ENCODE data around the gene UGT1A7. TPM values are rescaled to one million over a fixed set of nuclear protein-coding genes. Genes with fewer than 3 reads are reported as not detected.

The UGT1A7 gene
- total RNA-seq, 4 donors from 2014 or later: not detected

GRCh38 chr2:233789554-233789953 lies 107.9 kb downstream of the UGT1A7 start:
- DNase-seq: no peak
- intact Hi-C loops (cut with DNase I; ENCODE audit: low total_unique reads) (no loop called here), in situ Hi-C loops (cut with MboI; ENCODE audit: low sequenced_read_pairs in 4 of 4) (no loop called here)
- no peaks in the 10 kb centered on the region for H3K36me3 ChIP-seq
- H3K27me3 ChIP-seq: no peaks in the 10 kb centered on the region
- H3K4me3 ChIP-seq: no peak overlapping the region
- no peaks in the 10 kb centered on the region for H3K9me3 ChIP-seq
- no peak for TF ChIP-seq POLR2A (IDR thresholded peaks at IDR 0.05)
- TF ChIP-seq CTCF (IDR thresholded peaks at IDR 0.05 in 4 of 5, conservative IDR thresholded peaks at IDR 0.05 in 1 of 5): no peak
- no peaks in the 10 kb centered on the region for H3K4me1 ChIP-seq
- no peak for ATAC-seq
- no peak overlapping the region for H3K27ac ChIP-seq

DNA sequence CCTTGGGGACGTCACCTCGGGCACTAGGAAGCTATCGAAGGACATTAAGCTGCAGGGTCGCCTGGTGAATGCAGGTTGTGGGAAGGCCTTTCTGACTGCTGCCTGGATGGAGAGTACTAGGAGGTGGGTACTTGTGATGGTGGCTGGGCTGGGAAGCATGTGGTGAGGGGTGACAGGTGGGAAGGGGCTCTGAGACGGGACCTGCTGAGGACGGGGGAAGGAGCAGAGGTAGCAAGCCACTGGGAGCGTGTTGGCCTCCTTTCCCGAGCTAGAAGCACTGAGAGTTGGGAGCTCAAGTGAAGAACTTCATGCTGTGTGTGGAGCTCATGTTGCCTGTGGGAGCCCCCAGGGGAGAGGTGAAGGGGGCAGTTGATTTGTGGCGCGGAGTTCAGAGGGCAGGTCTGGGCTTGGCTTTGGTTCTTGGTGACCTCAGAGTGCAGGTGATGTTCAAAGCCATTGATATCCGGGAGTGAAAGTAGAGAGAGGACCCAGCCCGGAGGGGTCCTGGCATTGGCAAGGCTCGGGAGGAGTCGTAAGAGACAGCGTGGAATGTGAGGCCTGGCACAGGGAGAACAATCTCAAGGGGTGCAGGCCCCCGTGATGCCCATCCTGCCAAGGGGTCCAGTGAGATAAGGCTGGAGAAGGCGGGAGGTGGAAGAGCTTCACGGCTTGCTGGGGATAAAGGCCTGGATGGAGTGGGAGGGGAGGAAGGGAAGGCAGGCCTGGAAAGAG lies 109.6 kb downstream of the UGT1A7 start:
- ATAC-seq: no peak
- intact Hi-C loops (cut with DNase I; ENCODE audit: low total_unique reads): no loop called here
- Histone ChIP-seq H3K27ac (no peak overlapping the region), H3K36me3 (no peaks in the 10 kb centered on the region), H3K9me3 (no peaks in the 10 kb centered on the region), H3K27me3 (no peaks in the 10 kb centered on the region), H3K4me1 (no peaks in the 10 kb centered on the region), H3K4me3 (no peak overlapping the region)
- DNase-seq: no peak
- TF ChIP-seq CTCF (IDR thresholded peaks at IDR 0.05 in 4 of 5, conservative IDR thresholded peaks at IDR 0.05 in 1 of 5) (no peak), POLR2A (IDR thresholded peaks at IDR 0.05) (no peak)
- in situ Hi-C loops (cut with MboI; ENCODE audit: low sequenced_read_pairs in 4 of 4): no loop called here

- Histone ChIP-seq H3K9me3 (no peaks in the 10 kb centered on the region), H3K4me3 (no peak overlapping the region), H3K27me3 (no peaks in the 10 kb centered on the region), H3K27ac (no peak overlapping the region), H3K36me3 (no peaks in the 10 kb centered on the region), H3K4me1 (no peaks in the 10 kb centered on the region)
- in situ Hi-C loops (cut with MboI; ENCODE audit: low sequenced_read_pairs in 4 of 4): no loop called here
- ATAC-seq: no peak
- intact Hi-C loops (cut with DNase I; ENCODE audit: low total_unique reads): no loop called here
- TF ChIP-seq POLR2A (IDR thresholded peaks at IDR 0.05) (no peak), CTCF (IDR thresholded peaks at IDR 0.05 in 4 of 5, conservative IDR thresholded peaks at IDR 0.05 in 1 of 5) (no peak)
- DNase-seq: no peak
Measured at GRCh38 chr2:233791883-233792329, 110.2 kb downstream of the UGT1A7 start.

DNA sequence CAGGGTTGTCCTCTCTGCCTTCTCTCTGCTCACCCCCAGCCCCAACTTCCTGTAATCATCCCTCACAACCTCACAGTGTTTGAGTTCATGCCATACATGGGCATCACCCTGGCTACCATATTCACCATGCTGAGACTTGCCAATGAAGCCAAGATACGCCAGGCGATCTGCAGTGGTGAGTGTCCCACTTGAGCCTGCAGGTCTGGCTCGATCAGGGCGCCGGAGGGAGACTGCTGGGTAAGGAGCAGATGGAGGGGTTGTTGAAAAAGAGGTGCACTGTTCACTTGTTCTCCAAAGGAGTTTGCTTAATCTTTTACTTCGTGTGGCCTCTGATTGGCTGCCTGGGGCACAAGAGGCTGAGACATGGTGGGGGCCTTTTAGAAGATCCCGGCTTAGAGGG lies 111.0 kb downstream of the UGT1A7 start:
- intact Hi-C loops (cut with DNase I; ENCODE audit: low total_unique reads): no loop called here
- no peak for ATAC-seq
- DNase-seq: no peak
- Histone ChIP-seq H3K4me1 (no peaks in the 10 kb centered on the region), H3K27ac (no peak overlapping the region), H3K36me3 (no peaks in the 10 kb centered on the region), H3K27me3 (no peaks in the 10 kb centered on the region), H3K9me3 (no peaks in the 10 kb centered on the region), H3K4me3 (no peak overlapping the region)
- TF ChIP-seq POLR2A (IDR thresholded peaks at IDR 0.05) (no peak), CTCF (IDR thresholded peaks at IDR 0.05 in 4 of 5, conservative IDR thresholded peaks at IDR 0.05 in 1 of 5) (no peak)
- in situ Hi-C loops (cut with MboI; ENCODE audit: low sequenced_read_pairs in 4 of 4): no loop called here
